IPS DF 6.9 (cell line): Measurements from ENCODE around the gene DMWD.
"Not testable (repeated sequence)": the region's sequence is repeated elsewhere in the genome, so short reads cannot be mapped to it uniquely, and the experiment has no call there.

Experiments
- DNase-seq: peaks from one replicate; pipeline ENCODE4 v3.0.0-alpha.2; 2013; ENCODE audit warnings: low read depth, low spot score
- H3K27ac ChIP-seq: one replicate; pipeline ENCODE4 v1.5.1; 2013; ENCODE audit warnings: low read length, control low read depth
- H3K27me3 ChIP-seq: 2 replicates; pipeline ENCODE4 v1.6.1; 2013; ENCODE audit warnings: mild to moderate bottlenecking, low read length; ENCODE audit not compliant: control insufficient read depth, insufficient read depth
- H3K36me3 ChIP-seq: 2 replicates; pipeline ENCODE4 v1.6.1; 2013; ENCODE audit warnings: low read length; ENCODE audit not compliant: control insufficient read depth, insufficient read depth
- H3K4me1 ChIP-seq: 2 replicates; pipeline ENCODE4 v1.6.1; 2013; ENCODE audit warnings: low read length; ENCODE audit not compliant: control insufficient read depth, insufficient read depth
- H3K4me3 ChIP-seq: 2 replicates; pipeline ENCODE4 v1.5.1; 2013; ENCODE audit warnings: mild to moderate bottlenecking, low read length
- H3K9me3 ChIP-seq: 2 replicates; pipeline ENCODE4 v1.6.1; 2013; ENCODE audit warnings: low read length, inconsistent platforms; ENCODE audit not compliant: control insufficient read depth, insufficient read depth
- WGBS: extraction: QIAGEN DNeasy Blood & Tissue Kit; methylation state at CpG from one replicate; pipeline ENCODE4 v1.1.7; 2013; ENCODE audit warnings: mixed read lengths, missing lambda C conversion rate; ENCODE audit not compliant: insufficient read length, insufficient coverage; 5-methylcytosine and 5-hydroxymethylcytosine counted together

The DMWD gene

DNA sequence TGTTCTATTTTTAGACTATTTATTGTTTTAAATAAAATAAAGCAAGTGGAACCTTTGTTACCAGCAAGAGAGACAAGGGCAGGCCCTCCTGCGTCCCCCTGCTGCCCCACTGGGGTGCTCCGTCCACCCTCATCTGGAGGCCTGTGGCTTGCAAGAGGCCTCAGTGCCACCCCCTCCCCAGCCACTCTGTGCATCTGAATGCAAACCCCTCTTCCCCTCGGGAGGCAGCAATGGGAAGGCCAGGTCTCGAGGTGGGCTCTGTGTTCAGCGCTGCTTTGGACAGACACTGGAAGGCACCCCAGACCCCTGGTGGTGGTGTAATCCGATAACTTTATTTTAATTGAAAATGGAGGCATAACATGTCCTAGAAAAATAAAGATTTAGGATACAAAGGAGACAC is 28.2 kb downstream of the DMWD start:
- Histone ChIP-seq H3K4me3 (no peak overlapping the region), H3K36me3 (no peaks in the 10 kb centered on the region), H3K27me3 (no peaks in the 10 kb centered on the region), H3K27ac (no peak overlapping the region), H3K9me3 (no peaks in the 10 kb centered on the region), H3K4me1 (peaks cover 19% of the 10 kb centered on the region)
- no CpG with 5 or more reads among the region's 6 CpGs for WGBS
- no peak for DNase-seq

DNA sequence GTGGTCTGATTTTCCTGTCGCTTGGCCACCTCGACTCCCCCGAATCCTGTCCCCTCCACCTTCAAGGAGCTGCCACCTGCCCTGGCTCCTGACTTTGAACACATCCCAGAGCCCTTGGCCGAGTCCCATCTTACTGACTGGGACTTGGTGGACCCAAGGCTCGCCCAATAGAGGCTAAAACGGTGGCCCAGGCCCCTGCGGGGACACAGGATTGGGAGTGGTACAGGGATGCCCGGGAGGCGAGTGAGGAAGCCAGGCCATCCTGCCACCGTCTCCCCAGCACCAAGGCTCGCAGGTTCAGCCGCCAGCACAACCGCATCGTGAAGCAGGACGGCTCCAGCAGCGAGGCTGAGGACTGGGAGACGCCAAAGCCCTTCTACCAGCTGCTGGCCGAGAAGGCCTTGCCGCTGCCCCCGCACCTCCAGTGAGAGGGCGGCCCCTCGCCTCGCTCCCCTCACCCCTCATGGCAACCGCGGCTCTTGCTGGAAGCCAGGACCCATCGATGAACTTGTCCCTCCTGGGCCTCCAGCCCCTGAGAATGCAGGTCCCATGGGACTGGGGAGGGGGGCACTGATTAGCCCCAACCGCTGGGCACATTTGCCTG is 28.9 kb downstream of the DMWD start:
- no CpG with 5 or more reads among the region's 27 CpGs for WGBS
- H3K4me3 ChIP-seq: no peak overlapping the region
- H3K36me3 ChIP-seq: no peaks in the 10 kb centered on the region
- H3K27ac ChIP-seq: no peak overlapping the region
- DNase-seq: no peak
- H3K4me1 ChIP-seq: peaks cover 19% of the 10 kb centered on the region
- no peaks in the 10 kb centered on the region for H3K27me3 ChIP-seq
- no peaks in the 10 kb centered on the region for H3K9me3 ChIP-seq

DNA sequence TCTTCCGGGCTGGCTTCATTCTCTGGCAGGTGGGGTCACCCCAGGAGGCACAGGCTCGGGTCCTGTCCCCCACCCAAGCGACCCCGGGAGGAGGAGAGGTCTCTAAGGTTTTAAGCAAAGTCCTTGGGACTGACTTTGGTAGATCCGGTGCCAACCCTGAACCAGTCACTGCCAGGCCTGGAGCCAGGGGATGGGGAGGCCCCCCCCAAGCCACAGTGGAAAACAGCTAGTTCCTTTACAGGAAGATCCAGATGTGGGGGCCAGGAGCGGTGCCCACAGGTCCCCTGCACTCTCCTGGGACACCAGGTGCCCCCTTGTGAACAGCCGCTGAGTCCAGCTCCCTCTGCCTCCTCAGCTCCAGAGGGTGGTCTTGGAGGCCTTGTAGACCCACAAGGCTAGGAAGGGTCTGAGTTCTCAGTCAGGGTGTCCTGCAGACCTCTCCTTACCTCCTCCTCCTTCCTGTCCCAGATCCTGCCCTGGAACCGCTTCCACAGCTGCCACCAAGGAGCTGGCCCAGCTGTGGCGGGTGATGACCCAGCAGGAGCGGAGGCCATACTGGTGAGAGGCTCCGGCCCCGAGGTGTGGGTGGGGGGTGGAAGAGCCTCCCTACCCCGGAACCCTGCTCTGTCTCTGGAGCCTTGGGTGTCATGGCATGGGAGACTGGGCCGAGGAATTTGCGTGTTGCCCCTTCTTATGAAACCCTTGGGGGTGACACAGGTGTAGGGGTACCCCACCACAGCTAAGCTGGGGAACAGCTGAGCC is 29.6 kb downstream of the DMWD start:
- WGBS: no CpG with 5 or more reads among the region's 15 CpGs
- H3K9me3 ChIP-seq: no peaks in the 10 kb centered on the region
- H3K27me3 ChIP-seq: no peaks in the 10 kb centered on the region
- no peak overlapping the region for H3K27ac ChIP-seq
- H3K4me3 ChIP-seq: no peak overlapping the region
- no peaks in the 10 kb centered on the region for H3K36me3 ChIP-seq
- peaks cover 19% of the 10 kb centered on the region for H3K4me1 ChIP-seq
- DNase-seq: no peak

DNA sequence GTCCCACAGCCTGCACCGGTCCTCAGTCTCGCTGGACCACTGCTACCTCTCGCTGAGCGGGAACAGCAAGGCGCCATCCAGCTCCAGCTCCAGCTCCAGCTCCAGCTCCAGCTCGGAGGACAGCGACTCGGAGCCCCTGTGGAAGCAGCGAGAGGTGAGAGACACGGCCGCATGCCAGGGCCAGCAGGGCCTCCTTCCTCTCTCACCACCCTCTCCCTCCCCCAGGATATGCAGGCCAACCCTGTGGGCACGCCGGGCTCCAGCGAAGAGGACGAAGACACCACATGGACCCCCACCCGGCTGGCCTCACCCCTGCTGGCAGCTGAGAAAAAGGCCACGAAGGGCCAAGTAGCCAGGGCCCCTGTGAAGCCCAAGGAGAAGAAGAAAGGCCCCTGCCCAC is 30.9 kb downstream of the DMWD start:
- Histone ChIP-seq H3K4me3 (no peak overlapping the region), H3K27me3 (no peaks in the 10 kb centered on the region), H3K36me3 (no peaks in the 10 kb centered on the region), H3K27ac (no peak overlapping the region), H3K9me3 (no peaks in the 10 kb centered on the region), H3K4me1 (peaks cover 16% of the 10 kb centered on the region)
- no peak for DNase-seq
- WGBS: no CpG with 5 or more reads among the region's 17 CpGs

DNA sequence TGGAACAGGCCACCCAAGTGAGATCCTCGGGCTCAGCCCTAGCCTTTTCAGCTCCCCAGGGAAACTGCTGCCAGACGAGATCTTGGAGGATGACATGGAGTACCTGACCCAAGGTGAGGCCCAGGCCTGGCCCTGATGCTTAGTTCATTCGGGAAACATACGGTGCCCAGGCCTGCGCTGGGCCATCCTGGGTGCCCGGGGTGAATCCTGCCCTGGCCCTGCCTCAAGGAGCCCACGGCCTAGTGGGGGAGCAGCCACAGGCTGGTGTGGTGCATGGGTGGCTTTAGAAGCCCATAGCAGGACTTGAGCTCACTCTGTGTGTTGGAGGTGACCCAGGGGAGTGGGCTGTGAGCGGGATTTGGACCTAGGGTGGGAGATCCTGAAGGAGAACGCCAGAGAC is 33.7 kb downstream of the DMWD start:
- Histone ChIP-seq H3K4me3 (no peak overlapping the region), H3K36me3 (no peaks in the 10 kb centered on the region), H3K27ac (no peak overlapping the region), H3K27me3 (no peaks in the 10 kb centered on the region), H3K4me1 (peaks cover 3% of the 10 kb centered on the region), H3K9me3 (no peaks in the 10 kb centered on the region)
- WGBS: no CpG with 5 or more reads among the region's 9 CpGs
- DNase-seq: no peak

DNA sequence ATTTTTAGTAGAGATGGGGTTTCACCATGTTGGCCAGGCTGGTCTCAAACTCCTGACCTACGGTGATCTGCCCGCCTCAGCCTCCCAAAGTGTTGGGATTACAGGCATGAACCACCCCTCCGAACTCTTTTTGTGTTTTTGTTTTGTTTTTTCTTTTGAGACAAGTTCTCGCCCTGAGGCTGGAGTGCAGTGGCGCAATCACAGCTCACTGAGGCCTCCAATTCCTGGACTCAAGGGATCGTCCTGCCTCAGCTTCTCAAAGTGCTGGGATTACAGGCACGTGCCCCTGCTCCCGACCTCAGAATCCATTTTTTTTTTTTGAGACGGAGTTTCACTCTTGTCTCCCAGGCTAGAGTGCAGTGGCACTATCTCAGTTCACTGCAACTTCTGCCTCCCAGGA is 35.0 kb downstream of the DMWD start:
- Histone ChIP-seq H3K9me3 (no peaks in the 10 kb centered on the region), H3K36me3 (no peaks in the 10 kb centered on the region), H3K27ac (no peak overlapping the region), H3K4me1 (no peaks in the 10 kb centered on the region; the same call in 1 of the 2 replicates), H3K27me3 (no peaks in the 10 kb centered on the region), H3K4me3 (no peak overlapping the region)
- no peak for DNase-seq
- no CpG with 5 or more reads among the region's 9 CpGs for WGBS

DNA sequence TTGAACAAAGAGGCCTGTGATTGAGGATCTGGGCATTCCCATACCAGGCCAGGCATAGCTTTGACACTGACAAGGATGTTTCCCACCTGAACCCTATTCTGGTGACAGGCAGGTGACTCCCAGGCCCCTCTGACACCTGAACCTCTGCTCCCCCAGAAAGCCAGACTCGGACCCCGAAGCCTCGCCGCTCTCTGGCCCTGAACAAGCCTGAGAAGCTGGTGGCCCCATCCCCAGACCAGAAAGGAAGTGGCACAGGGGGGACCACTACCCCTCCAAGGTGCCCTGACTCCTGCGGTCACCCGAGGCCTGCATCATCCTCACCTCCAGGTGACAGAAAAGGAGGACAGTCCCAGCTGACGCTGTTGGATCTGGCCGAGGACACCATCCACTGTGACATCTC is 38.3 kb downstream of the DMWD start:
- no CpG with 5 or more reads among the region's 8 CpGs for WGBS
- no peak for DNase-seq
- H3K36me3 ChIP-seq: no peaks in the 10 kb centered on the region
- no peaks in the 10 kb centered on the region for H3K27me3 ChIP-seq
- H3K4me3 ChIP-seq: no peak overlapping the region
- no peak overlapping the region for H3K27ac ChIP-seq
- H3K9me3 ChIP-seq: no peaks in the 10 kb centered on the region
- H3K4me1 ChIP-seq: no peaks in the 10 kb centered on the region

DNA sequence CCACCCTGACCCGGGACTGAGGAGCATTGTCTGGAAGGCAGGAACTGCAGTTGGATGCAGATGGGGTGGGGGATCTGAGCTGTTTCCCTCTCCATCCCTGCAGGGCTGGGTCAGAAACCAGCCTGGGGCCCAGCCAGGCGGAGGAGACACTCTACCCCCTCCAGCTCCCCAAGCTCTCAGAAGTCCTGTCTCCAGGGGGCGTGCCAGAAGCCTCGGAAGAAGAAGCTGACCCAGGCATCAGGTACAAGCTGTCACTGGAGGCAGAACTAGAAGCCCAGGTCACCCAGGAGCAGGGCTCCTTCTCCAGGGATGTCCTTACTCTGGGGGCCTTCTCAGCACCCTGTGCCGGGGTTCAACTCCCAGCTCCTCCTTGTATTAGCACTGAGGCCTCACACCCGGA is 39.1 kb downstream of the DMWD start:
- Histone ChIP-seq H3K27me3 (no peaks in the 10 kb centered on the region), H3K36me3 (no peaks in the 10 kb centered on the region), H3K27ac (no peak overlapping the region), H3K9me3 (no peaks in the 10 kb centered on the region), H3K4me1 (no peaks in the 10 kb centered on the region), H3K4me3 (no peak overlapping the region)
- DNase-seq: no peak
- WGBS: no CpG with 5 or more reads among the region's 6 CpGs

DNA sequence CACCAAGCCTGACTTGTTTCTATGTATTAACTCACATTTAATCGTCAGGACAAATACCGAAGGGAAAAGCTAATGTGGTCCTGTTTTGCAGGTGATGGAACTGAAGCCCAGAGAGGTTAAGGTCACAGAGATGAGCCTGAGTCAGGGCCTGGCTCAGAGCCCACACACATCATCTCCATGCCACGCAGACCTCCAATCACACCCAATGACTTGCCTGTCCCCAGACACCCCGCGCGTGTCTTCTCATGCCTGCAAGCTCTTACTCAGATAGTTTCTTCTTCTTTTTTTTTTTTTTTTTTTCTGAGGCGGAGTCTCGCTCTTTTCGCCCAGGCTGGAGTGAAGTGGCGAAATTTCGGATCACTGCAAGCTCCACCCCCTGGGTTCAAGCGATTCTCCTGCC is 40.0 kb downstream of the DMWD start:
- Histone ChIP-seq H3K9me3 (no peaks in the 10 kb centered on the region), H3K4me1 (no peaks in the 10 kb centered on the region), H3K27me3 (no peaks in the 10 kb centered on the region), H3K36me3 (no peaks in the 10 kb centered on the region), H3K27ac (no peak overlapping the region), H3K4me3 (no peak overlapping the region)
- no peak for DNase-seq
- no CpG with 5 or more reads among the region's 12 CpGs for WGBS

DNA sequence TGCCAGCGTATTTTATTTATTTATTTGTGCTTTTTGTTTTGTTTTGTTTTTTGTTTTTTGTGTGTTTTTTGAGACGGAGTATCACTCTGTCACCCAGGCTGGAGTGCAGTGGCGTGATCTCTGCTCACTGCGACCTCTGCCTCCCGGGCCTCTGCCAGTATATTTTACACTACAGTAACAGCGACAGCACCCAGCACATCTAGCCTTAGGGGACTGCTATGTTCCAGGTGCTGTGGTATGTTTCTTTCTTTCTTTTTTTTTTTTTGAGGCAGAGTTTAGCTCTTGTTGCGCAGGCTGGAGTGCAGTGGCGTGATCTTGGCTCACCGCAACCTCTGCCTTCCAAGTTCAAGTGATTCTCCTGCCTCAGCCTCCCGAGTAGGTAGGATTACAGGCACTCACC is 41.2 kb downstream of the DMWD start:
- H3K36me3 ChIP-seq, H3K4me3 ChIP-seq, H3K9me3 ChIP-seq, H3K4me1 ChIP-seq, DNase-seq, H3K27me3 ChIP-seq, H3K27ac ChIP-seq: not testable (repeated sequence)
- WGBS: no CpG with 5 or more reads among the region's 10 CpGs

DNA sequence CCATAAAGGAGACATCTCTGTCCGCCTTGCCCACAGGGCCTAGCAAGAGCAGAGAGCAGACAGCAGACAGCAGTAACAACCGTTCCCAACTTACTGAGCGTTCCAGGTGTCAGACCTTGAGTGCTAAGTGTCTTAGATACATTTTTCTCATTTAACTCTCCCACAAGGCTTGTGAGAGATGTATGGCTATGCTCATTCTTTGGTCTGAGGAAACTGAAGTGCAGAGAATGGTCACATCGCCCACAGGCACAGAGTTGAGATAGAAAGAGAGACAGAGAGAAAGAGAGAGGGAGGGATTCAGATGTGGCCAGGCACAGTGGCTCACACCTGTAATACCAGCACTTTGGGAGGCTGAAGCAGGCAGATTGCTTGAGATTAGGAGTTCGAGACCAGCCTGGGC is 45.1 kb downstream of the DMWD start:
- DNase-seq: no peak
- Histone ChIP-seq H3K36me3 (no peaks in the 10 kb centered on the region), H3K9me3 (no peaks in the 10 kb centered on the region), H3K4me3 (no peak overlapping the region), H3K27me3 (no peaks in the 10 kb centered on the region), H3K27ac (no peak overlapping the region), H3K4me1 (no peaks in the 10 kb centered on the region)
- WGBS: no CpG with 5 or more reads among the region's 5 CpGs
